Chondrocyte (in vitro differentiated cells): ENCODE data around the gene MYO1D. TPM values are rescaled to one million over a fixed set of nuclear protein-coding genes. Genes with fewer than 3 reads are reported as not detected.
A peak's percentile ranks its signal among the peaks of the same experiment; 100 is the strongest.

ENCODE experiments used
- DNase-seq: peaks from one replicate; pipeline ENCODE4 v3.0.0; 2021; ENCODE audit warnings: mixed read lengths, low spot score
- H3K27ac Mint-ChIP-seq: one replicate; pipeline ENCODE4 v1.8.0; 2021; ENCODE audit warnings: mild to moderate bottlenecking, moderate library complexity, mixed read lengths; ENCODE audit not compliant: unreplicated experiment
- H3K27me3 Mint-ChIP-seq: 2 replicates; pipeline ENCODE4 v1.8.0; 2021; ENCODE audit warnings: low read depth, mixed read lengths
- H3K36me3 Mint-ChIP-seq: 2 replicates; pipeline ENCODE4 v1.8.0; 2021; ENCODE audit warnings: low read depth, mixed read lengths
- H3K4me1 Mint-ChIP-seq: 2 replicates; pipeline ENCODE4 v1.8.0; 2021; ENCODE audit warnings: low read depth, mild to moderate bottlenecking, mixed read lengths
- H3K4me3 Mint-ChIP-seq: one replicate; pipeline ENCODE4 v1.8.0; 2021; ENCODE audit warnings: mild to moderate bottlenecking, moderate library complexity, mixed read lengths; ENCODE audit not compliant: unreplicated experiment
- H3K9me3 Mint-ChIP-seq: 2 replicates; pipeline ENCODE4 v1.8.0; 2021; ENCODE audit warnings: low read depth, mixed read lengths
- total RNA-seq: library from RNA; stranded (reverse); gene quantifications from 3 replicates; pipeline ENCODE4 v1.2.1, GENCODE V29; 2021
- TF ChIP-seq, protein P1 (sequence below): fragments of 200-600 bp; sonication (generic); IDR thresholded peaks from 2 replicates; pipeline ENCODE4 v1.5.0; 2021; ENCODE audit warnings: antibody characterized with exemption, mild to moderate bottlenecking, moderate library complexity

The MYO1D gene
- total RNA-seq, 1 donor from 2014 or later = 107 TPM

- no peaks in the 10 kb centered on the region for H3K27me3 Mint-ChIP-seq
- H3K36me3 Mint-ChIP-seq = no peaks in the 10 kb centered on the region
- H3K4me1 Mint-ChIP-seq = peaks cover 15% of the 10 kb centered on the region
- DNase-seq = peak; percentile 82
- H3K27ac Mint-ChIP-seq = no peak overlapping the region
- peak overlapping the region; percentile 55 for H3K4me3 Mint-ChIP-seq
- TF ChIP-seq, protein P1, sequence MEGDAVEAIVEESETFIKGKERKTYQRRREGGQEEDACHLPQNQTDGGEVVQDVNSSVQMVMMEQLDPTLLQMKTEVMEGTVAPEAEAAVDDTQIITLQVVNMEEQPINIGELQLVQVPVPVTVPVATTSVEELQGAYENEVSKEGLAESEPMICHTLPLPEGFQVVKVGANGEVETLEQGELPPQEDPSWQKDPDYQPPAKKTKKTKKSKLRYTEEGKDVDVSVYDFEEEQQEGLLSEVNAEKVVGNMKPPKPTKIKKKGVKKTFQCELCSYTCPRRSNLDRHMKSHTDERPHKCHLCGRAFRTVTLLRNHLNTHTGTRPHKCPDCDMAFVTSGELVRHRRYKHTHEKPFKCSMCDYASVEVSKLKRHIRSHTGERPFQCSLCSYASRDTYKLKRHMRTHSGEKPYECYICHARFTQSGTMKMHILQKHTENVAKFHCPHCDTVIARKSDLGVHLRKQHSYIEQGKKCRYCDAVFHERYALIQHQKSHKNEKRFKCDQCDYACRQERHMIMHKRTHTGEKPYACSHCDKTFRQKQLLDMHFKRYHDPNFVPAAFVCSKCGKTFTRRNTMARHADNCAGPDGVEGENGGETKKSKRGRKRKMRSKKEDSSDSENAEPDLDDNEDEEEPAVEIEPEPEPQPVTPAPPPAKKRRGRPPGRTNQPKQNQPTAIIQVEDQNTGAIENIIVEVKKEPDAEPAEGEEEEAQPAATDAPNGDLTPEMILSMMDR = no peak
- H3K9me3 Mint-ChIP-seq = no peaks in the 10 kb centered on the region
Measured at GRCh38 chr17:32518646-32519227, 358.2 kb downstream of the MYO1D start.

DNA sequence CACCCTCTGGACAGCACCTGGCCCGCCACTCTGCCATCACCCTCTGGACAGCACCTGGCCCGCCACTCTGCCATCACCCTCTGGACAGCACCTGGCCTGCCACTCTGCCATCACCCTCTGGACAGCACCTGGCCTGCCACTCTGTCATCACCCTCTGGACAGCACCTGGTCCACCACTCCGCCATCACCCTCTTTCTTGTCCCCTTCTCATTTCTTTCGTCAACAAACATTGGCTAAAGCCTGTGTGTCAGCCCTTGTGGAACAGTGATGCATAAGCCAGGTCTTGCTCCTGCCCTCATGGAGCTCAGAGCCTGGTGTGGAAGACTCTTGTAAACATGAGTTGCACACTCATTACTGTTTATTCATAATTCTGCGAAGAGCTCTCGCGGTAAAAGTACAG, 358.9 kb downstream of the MYO1D start:
- H3K27ac Mint-ChIP-seq = no peak overlapping the region
- no peaks in the 10 kb centered on the region for H3K27me3 Mint-ChIP-seq
- no peaks in the 10 kb centered on the region for H3K9me3 Mint-ChIP-seq
- TF ChIP-seq, protein P1 = no peak
- DNase-seq = peak; percentile 50
- H3K4me3 Mint-ChIP-seq = no peak overlapping the region
- peaks cover 3% of the 10 kb centered on the region for H3K36me3 Mint-ChIP-seq
- peaks cover 15% of the 10 kb centered on the region for H3K4me1 Mint-ChIP-seq

DNA sequence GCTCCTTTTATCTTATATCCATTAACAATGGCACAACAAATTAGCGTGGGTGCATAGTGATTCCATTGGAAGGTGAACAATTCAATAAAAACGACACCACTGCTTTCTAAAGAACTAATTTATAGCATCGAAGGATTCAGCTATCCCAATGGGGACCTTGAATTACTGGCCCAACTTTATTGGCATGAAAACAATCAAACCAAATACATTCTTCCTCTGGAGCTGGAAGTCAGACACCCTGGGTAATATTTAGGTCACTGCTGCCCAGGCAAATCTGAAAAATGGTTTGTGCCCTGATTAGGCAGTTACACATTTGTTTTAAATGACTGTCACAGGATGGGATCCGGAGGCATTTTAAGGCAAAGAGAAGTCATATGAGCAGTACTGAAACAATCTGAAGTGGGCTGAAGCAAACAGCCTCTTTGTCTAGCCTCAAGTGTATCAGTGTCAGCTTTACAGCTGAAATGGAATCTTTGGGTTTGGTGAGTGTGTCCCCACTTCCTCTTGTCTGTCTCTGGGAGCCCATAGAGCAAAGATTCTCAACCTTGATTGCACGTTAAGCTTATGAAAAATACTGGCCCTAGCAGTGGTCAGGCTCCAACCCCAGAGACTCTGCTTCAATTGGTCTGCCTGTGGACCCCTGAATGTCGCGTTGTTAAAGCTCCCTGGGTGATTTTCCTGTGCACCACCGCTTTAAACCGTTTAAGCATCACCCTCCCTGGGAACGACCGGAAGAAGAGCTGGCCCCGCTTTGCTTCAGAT, 359.8 kb downstream of the MYO1D start:
- Mint-ChIP-seq H3K27me3 (no peaks in the 10 kb centered on the region), H3K4me3 (no peak overlapping the region), H3K4me1 (peaks cover 15% of the 10 kb centered on the region), H3K27ac (no peak overlapping the region), H3K36me3 (peaks cover 3% of the 10 kb centered on the region), H3K9me3 (no peaks in the 10 kb centered on the region)
- TF ChIP-seq, protein P1 = no peak
- DNase-seq = no peak

DNA sequence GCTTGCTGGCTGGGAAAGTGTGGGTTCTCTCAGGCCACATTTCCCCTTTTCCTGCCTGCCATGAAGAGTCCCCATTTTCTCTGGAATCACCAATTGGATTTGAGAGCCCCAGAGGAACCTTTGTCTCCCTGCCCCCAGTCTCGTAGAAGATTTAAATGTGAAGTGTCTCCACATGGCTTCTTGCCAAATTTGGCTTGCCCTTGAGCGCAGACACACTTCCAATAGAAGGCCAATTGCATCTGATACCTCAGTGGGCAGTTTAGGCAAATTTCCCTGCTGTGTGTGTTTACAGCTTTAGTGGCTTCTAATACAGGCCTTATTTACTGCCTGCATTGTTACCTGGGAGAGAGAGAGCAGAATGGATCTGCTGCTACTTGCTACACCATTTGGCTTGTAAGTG, 360.5 kb downstream of the MYO1D start:
- H3K27me3 Mint-ChIP-seq = no peaks in the 10 kb centered on the region
- TF ChIP-seq, protein P1 = no peak
- H3K4me3 Mint-ChIP-seq = no peak overlapping the region
- H3K9me3 Mint-ChIP-seq = no peaks in the 10 kb centered on the region
- H3K27ac Mint-ChIP-seq = no peak overlapping the region
- no peak for DNase-seq
- H3K4me1 Mint-ChIP-seq = peaks cover 15% of the 10 kb centered on the region
- peaks cover 3% of the 10 kb centered on the region for H3K36me3 Mint-ChIP-seq

- Mint-ChIP-seq H3K27me3 (no peaks in the 10 kb centered on the region), H3K4me3 (no peak overlapping the region), H3K36me3 (peaks cover 3% of the 10 kb centered on the region), H3K27ac (no peak overlapping the region), H3K9me3 (no peaks in the 10 kb centered on the region), H3K4me1 (peaks cover 15% of the 10 kb centered on the region)
- no peak for DNase-seq
- TF ChIP-seq, protein P1 = no peak
Measured at GRCh38 chr17:32515677-32516383, 361.1 kb downstream of the MYO1D start.
